A549 (cell line): Measurements from ENCODE around the gene DNAJB4.

Source experiments
- CTCF ChIP-seq: fragments of >200 bp; sonication (Bioruptor Twin); formaldehyde crosslinking; IDR thresholded peaks from 3 replicates; pipeline ENCODE4 v1.5.1; 2016
- EHF ChIP-seq: fragments of 250-450 bp; sonication (Bioruptor Pico); IDR thresholded peaks from 2 replicates; pipeline ENCODE4 v1.5.0; 2020; ENCODE audit warnings: mild to moderate bottlenecking
- EP300 ChIP-seq, 2 experiments: fragments of >200 bp; sonication (Bioruptor Twin); formaldehyde crosslinking; IDR thresholded peaks; 2 replicates in 1 of 2; 3 replicates in 1 of 2; pipeline ENCODE4 v1.6.1; 2016 to 2017
- GATA3 ChIP-seq: IDR thresholded peaks from 2 replicates; pipeline ENCODE4 v1.6.1; 2012; ENCODE audit warnings: borderline replicate concordance
- NR3C1 ChIP-seq: fragments of >200 bp; sonication (Bioruptor Twin); formaldehyde crosslinking; IDR thresholded peaks from 3 replicates; pipeline ENCODE4 v1.6.1; 2017
- POLR2A ChIP-seq: IDR thresholded peaks from 2 replicates; pipeline ENCODE4 v1.6.1; 2012; ENCODE audit warnings: mild to moderate bottlenecking, low read length
- RAD21 ChIP-seq, 2 experiments: fragments of >200 bp in 1 of 2; sonication (Bioruptor Twin) in 1 of 2; formaldehyde crosslinking in 1 of 2; IDR thresholded peaks in 1 of 2; conservative IDR thresholded peaks in 1 of 2; 2 replicates in 1 of 2; 3 replicates in 1 of 2; pipeline ENCODE4 v1.6.1; 2012 to 2018; ENCODE audit warnings: inconsistent platforms in 1 of 2
- RCOR1 ChIP-seq: fragments of 150-350 bp; IDR thresholded peaks from 2 replicates; pipeline ENCODE4 v1.6.1; 2014; ENCODE audit warnings: antibody characterized with exemption, low read length, low read depth
- RFX5 ChIP-seq: fragments of 450-650 bp; IDR thresholded peaks from 2 replicates; pipeline ENCODE4 v1.7.1; 2014; ENCODE audit warnings: antibody characterized with exemption, mild to moderate bottlenecking, moderate library complexity
- TFCP2L1 ChIP-seq: fragments of 250-450 bp; sonication (Bioruptor Pico); IDR thresholded peaks from 2 replicates; pipeline ENCODE4 v1.5.0; 2021; ENCODE audit warnings: mild to moderate bottlenecking
- TF ChIP-seq, protein P1 (sequence below): IDR thresholded peaks from 2 replicates; pipeline ENCODE4 v1.6.1; 2012

DNA sequence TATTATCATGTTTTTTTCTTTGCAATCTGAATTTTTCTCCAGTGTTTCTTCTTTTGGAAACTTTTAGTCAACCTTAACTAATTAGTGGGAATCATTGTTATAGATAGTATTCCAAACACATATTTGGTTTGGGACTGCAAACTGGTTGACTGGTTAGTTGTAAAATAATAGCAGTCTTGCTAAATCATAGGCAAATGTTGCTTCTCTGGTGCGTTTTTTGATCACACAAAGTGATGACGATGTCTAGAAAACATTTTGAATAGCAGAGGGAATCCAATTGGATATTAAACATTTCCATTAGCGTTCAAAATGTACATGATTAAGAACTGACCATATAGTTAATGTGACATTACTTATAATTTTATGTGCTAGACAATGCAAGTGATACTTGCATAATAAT, 4.5 kb downstream of the DNAJB4 start:
- TF ChIP-seq POLR2A: no peak
- TF ChIP-seq CTCF: no peak
- TF ChIP-seq EP300 (IDR thresholded peaks at IDR 0.05): no peak
- no peak for TF ChIP-seq RCOR1
- TF ChIP-seq RAD21 (conservative IDR thresholded peaks at IDR 0.05 in 1 of 2, IDR thresholded peaks at IDR 0.05 in 1 of 2): no peak
- TF ChIP-seq EHF: no peak
- TF ChIP-seq, protein P1, sequence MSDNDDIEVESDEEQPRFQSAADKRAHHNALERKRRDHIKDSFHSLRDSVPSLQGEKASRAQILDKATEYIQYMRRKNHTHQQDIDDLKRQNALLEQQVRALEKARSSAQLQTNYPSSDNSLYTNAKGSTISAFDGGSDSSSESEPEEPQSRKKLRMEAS: no peak
- no peak for TF ChIP-seq TFCP2L1 (CRISPR knock-in tag)
- TF ChIP-seq GATA3: no peak
- TF ChIP-seq RFX5: no peak
- TF ChIP-seq NR3C1: no peak
